Heart left ventricle (tissue), 16 donors: ENCODE data around the gene CCDC70. TPM values are rescaled to one million over a fixed set of nuclear protein-coding genes. Genes with fewer than 3 reads are reported as not detected.

Source experiments
- ATAC-seq, 4 donors: fragments of 200-7000 bp; cut with Tn5 transposase; one replicate each; pipeline ENCODE4 v1.9.1; 2020 to 2022; ENCODE audit warnings: moderate library complexity in 4 of 4, mild to moderate bottlenecking in 3 of 4, moderate number of reproducible peaks in 1 of 4
- DNase-seq, 5 donors: peaks; one replicate each; pipeline ENCODE4 v3.0.0-alpha.2; 2020
- H3K27ac ChIP-seq, 12 donors: fragments of 200-600 bp; sonication (generic) in 4 of 12; one replicate each; pipeline versions ENCODE4 v1.5.0 to v1.8.0; 2016 to 2022; ENCODE audit warnings: mild to moderate bottlenecking in 2 of 12
- H3K27me3 ChIP-seq, 9 donors: fragments of 200-600 bp; sonication (generic) in 2 of 9; one replicate each; pipeline versions ENCODE4 v1.5.1 to v1.8.0; 2016 to 2022; ENCODE audit warnings: mild to moderate bottlenecking in 3 of 9
- H3K36me3 ChIP-seq, 9 donors: fragments of 200-600 bp; sonication (generic) in 2 of 9; one replicate each; pipeline versions ENCODE4 v1.5.0 to v1.8.0; 2018 to 2022; ENCODE audit warnings: mild to moderate bottlenecking in 2 of 9
- H3K4me1 ChIP-seq, 12 donors: fragments of 200-600 bp; sonication (generic) in 4 of 12; one replicate each; pipeline versions ENCODE4 v1.5.0 to v1.8.0; 2016 to 2022; ENCODE audit warnings: mild to moderate bottlenecking in 3 of 12
- H3K4me3 ChIP-seq, 12 donors: fragments of 200-600 bp; sonication (generic) in 4 of 12; one replicate each; pipeline versions ENCODE4 v1.5.0 to v1.8.0; 2017 to 2022; ENCODE audit warnings: mild to moderate bottlenecking in 9 of 12, moderate library complexity in 4 of 12
- H3K9me3 ChIP-seq, 12 donors: fragments of 200-600 bp; sonication (generic) in 4 of 12; one replicate each; pipeline versions ENCODE4 v1.5.0 to v1.8.0; 2016 to 2022; ENCODE audit warnings: mild to moderate bottlenecking in 1 of 12
- CTCF ChIP-seq, 12 donors: fragments of 200-600 bp; sonication (generic) in 4 of 12; IDR thresholded peaks; one replicate each; pipeline versions ENCODE4 v1.5.0 to v1.8.0; 2018 to 2022; ENCODE audit warnings: antibody characterized with exemption in 12 of 12, mild to moderate bottlenecking in 5 of 12
- POLR2A ChIP-seq, 2 donors: fragments of 450-650 bp; IDR thresholded peaks; one replicate each; pipeline ENCODE4 v1.6.1; 2017; ENCODE audit warnings: antibody characterized with exemption in 2 of 2, mild to moderate bottlenecking in 2 of 2, moderate library complexity in 2 of 2
- WGBS, 4 donors: extraction: QIAGEN DNeasy Blood & Tissue Kit in 2 of 4; methylation state at CpG; one replicate each; pipeline versions ENCODE4 v1.1.5 to v1.1.7; 2013 to 2018; 5-methylcytosine and 5-hydroxymethylcytosine counted together
- intact Hi-C, 10 donors: fragments of 100-400 bp; cut with DNase I; formaldehyde crosslinking; loops; one replicate each; pipeline versions ENCODE4 v1.11.1 to v1.14.2; 2022
- polyA plus RNA-seq, 2 donors: library from polyadenylated mRNA; stranded (reverse); fragments of 200-250 nt; gene quantifications; one replicate each; pipeline ENCODE4 v1.2.3, GENCODE V29; 2013
- total RNA-seq, 9 donors: library from RNA; depleted of rRNA in 2 of 9; stranded (reverse); fragments of >200 nt in 2 of 9; fragmentation: NEBNext Ultra II Directional in 3 of 9; extraction: Animal tissue kit (Norgen Biotek cat#: 25700) in 3 of 9; gene quantifications; one replicate each; pipeline versions ENCODE4 v1.1.0 to v1.2.4, GENCODE V29; 2016 to 2023
- donor health status: ischemic (EF 13 %, LVEDD 7.1; RV severe dilation, severe dysfunction).
- donor health status: healthy with polysubstance abuse.
- donor health status: DM: no; HTN: yes; CAD: no.
- donor health status: DM: no; HTN: no; CAD: no.
- donor health status: ischemic (EF 25% LVEDD 6.9; RV normal size, moderate dysfunction).
- donor health status: ischemic (EF 25% LVEDD 5.7; RV mildly dilated, moderate dysfunction).
- donor health status: healthy.
- donor health status: DM: yes; HTN: yes; CAD: no.
- donor health status: ischemic (EF 35%, LVEDD 5.7; RV mildly dilated, moderate dysfunction).
- donor health status: nonischemic (EF 11% LVEDD 7.7; RV severe dilation, severe dysfunction).
- donor health status: DM: yes; HTN: yes; CAD: no.
- donor health status: PGD.
- donor health status: ischemic (EF 29% LVEDD 5.4; RV normal size, mild dysfunction).
- donor health status: nonischemic (EF 23%, LVEDD 6.1; RV moderate dilation, normal function).

Gene CCDC70
- total and polyA plus RNA-seq, 11 donors: not detected

- 86 to 89% (median 88%) methylated on average over 19 of the region's 19 CpGs for WGBS, 4 donors
- intact Hi-C loops: loop anchor here in 8 of 10 donors (5.0 to 10.0 kb wide), 6 partner anchors 178 to 311 kb away; partner anchors contain the start of genes NEK5 (in 8 of the 8), ALG11 (in 2 of the 8) and ATP7B (in 2 of the 8)
Observed at GRCh38 chr13:51816604-51817249, 45.0 kb upstream of the CCDC70 start.

GRCh38 chr13:51817717-51818116 is 44.1 kb upstream of the CCDC70 start:
- Histone ChIP-seq H3K9me3 (no peaks in the 10 kb centered on the region), H3K27me3 (no peaks in the 10 kb centered on the region), H3K36me3 (no peaks in the 10 kb centered on the region), H3K27ac (peak overlapping the region in 7 of 12 donors; percentile 37 to 70 (median 52)), H3K4me3 (no peak overlapping the region), H3K4me1 (peaks cover 0 to 50% (median 19%) of the 10 kb centered on the region in 12 donors)
- WGBS, 4 donors: 83 to 93% (median 87%) methylated on average over 8 of the region's 8 CpGs
- intact Hi-C loops: loop anchor here in 8 of 10 donors (5.0 to 10.0 kb wide), 6 partner anchors 177 to 310 kb away; partner anchors contain the start of genes NEK5 (in 8 of the 8), ALG11 (in 2 of the 8) and ATP7B (in 2 of the 8)
- DNase-seq (no peak), ATAC-seq (no peak)
- TF ChIP-seq POLR2A (IDR thresholded peaks at IDR 0.05) (no peak), CTCF (IDR thresholded peaks at IDR 0.05) (no peak)

More at GRCh38 chr13:51816604-51817249, 45.0 kb upstream of the CCDC70 start:
- Histone ChIP-seq H3K4me3 (no peak overlapping the region), H3K36me3 (no peaks in the 10 kb centered on the region), H3K9me3 (no peaks in the 10 kb centered on the region), H3K27me3 (no peaks in the 10 kb centered on the region), H3K4me1 (peaks cover 0 to 50% (median 16%) of the 10 kb centered on the region in 12 donors), H3K27ac (no peak overlapping the region)
- no peak for ATAC-seq
- no peak for TF ChIP-seq POLR2A (IDR thresholded peaks at IDR 0.05)
- no peak for TF ChIP-seq CTCF (IDR thresholded peaks at IDR 0.05)
- DNase-seq: no peak

GRCh38 chr13:51818276-51818675 is 43.5 kb upstream of the CCDC70 start:
- ATAC-seq (peak; percentile 83 to 91 (median 88)), DNase-seq (peak in 4 of 5 donors; percentile 58 to 68 (median 64))
- H3K27me3 ChIP-seq: no peaks in the 10 kb centered on the region
- 54 to 64% (median 60%) methylated on average over 4 of the region's 4 CpGs for WGBS, 4 donors
- H3K4me3 ChIP-seq: no peak overlapping the region
- intact Hi-C loops: loop anchor here in 8 of 10 donors (5.0 to 10.0 kb wide), 6 partner anchors 177 to 309 kb away; partner anchors contain the start of genes NEK5 (in 8 of the 8), ALG11 (in 2 of the 8) and ATP7B (in 2 of the 8)
- H3K36me3 ChIP-seq: no peaks in the 10 kb centered on the region
- no peak for TF ChIP-seq POLR2A (IDR thresholded peaks at IDR 0.05)
- TF ChIP-seq CTCF (IDR thresholded peaks at IDR 0.05): peak in 9 of 12 donors; percentile 2 to 53 (median 29)
- no peaks in the 10 kb centered on the region for H3K9me3 ChIP-seq
- H3K27ac ChIP-seq: peak overlapping the region in 8 of 12 donors; percentile 43 to 83 (median 68)
- peaks cover 0 to 55% (median 19%) of the 10 kb centered on the region in 12 donors for H3K4me1 ChIP-seq
